ENCODE results near the gene NDUFB6.
"Not testable (repeated sequence)": the region's sequence is repeated elsewhere in the genome, so short reads cannot be mapped to it uniquely, and the experiment has no call there.

Gene NDUFB6

DNA sequence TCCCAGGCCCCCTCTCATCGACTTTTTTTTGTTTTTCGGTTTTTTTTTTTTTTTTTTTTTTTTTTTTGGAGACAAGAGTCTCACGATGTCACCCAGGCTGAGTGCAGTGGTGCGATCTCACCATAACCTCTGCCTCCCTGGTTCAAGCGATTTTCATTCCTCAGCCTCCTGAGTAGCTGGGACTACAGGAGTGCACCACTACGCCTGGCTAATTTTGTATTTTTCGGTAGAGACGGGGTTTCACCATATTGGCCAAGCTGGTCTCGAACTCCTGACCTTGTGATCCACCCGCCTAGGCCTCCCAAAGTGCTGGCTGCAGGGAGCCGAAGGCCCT lies 48.4 kb downstream of the NDUFB6 start:
- DNase-seq (ENCODE audit: low read depth), result not testable (repeated sequence)

DNA sequence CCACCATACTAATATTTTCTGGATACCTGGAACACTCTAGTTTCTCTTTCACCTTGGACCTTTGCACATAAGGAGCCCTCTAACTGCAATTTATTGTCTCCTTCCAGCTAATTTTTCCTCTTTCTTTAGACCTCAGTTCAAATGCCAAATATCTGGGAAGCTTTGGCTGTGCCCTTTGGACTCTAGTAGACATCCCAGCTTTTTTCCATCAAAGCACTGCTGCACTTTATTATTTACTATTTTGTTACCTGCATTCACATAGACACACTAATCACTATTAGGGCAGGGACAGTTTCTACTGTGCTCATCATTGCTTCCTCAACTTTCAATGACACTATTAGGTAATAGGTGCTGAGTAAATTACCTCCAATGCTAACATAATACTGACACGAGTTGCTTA lies 49.0 kb downstream of the NDUFB6 start:
- no peak for DNase-seq (ENCODE audit: low read depth)

DNA sequence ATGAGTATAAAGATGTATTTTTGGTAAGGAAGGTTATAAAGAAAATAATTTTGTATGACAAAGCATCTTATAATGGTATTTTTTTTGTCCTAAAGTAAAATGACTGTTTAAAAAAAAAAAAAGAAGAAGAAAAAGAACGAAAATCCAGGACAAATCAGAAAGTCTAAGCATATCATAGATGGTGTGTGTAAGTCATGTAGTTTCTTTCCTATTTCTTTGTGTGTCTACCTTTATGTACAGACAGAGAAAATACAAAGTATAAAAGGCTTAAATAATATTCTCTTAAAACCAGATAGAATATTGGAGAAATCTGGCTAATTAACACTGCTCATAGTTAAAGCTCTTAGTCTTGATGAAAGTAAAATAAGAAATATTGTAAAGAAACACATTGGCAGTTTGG lies 54.7 kb downstream of the NDUFB6 start:
- no peak for DNase-seq (ENCODE audit: low read depth)

DNA sequence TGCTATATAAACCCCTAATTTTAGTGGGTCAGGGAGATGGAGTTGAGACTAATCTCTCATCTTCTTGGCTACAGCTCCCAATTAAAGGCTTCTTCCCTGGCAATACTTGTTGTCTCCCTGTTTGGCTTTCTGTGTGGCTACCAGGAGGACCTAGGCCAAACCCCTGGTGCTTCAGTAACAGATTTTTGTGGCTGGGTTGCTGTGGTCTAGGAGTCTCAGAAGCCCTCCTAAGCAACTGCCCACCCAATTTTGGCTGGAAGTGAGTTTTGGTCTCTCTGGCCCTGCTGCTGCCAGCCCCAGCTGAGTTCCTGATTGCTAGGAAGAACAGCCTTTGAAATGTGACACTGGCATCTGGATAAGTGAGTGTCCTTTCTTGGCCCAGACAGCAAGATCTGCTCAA lies 56.7 kb downstream of the NDUFB6 start:
- DNase-seq (ENCODE audit: low read depth), result no peak

DNA sequence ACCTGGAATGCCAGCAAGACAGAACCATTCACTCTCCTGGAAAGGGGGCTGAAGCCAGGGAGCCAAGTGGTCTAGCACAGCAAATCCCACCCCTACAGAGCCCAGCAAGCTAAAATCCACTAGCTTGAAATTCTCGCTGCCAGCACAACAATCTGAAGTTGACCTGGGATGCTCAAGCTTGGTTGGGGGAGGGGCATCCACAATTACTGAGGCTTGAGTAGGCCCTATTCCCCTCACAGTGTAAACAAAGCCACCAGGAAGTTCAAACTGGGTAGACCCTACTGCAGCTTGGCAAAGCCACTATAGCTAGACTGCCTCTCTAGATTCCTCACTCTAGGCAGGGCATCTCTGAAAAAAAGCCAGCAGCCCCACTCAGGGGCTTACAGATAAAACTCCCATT lies 64.2 kb downstream of the NDUFB6 start:
- no peak for DNase-seq (ENCODE audit: low read depth)

DNA sequence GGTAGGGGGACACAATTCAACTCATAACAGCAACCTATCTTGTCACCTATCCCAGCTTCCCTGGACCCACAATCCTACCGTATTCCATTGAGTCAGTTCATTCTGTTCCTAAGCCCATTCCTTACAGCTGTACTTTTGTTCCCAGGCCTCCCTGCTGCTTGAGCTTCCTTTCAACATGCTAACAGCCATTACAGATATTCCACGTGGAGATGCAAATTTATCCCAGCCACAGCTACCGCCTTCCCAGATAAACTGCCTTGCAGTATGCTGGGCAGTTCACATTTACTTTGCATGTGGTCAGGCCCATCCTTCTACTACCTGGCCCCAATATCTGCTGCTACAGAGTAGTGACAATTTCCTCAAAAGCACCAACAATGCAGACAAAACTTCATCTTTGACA lies 70.0 kb downstream of the NDUFB6 start:
- no peak for DNase-seq (ENCODE audit: low read depth)
